PC-9 (cell line): Measurements from ENCODE around the gene SPATS2.
"Not testable (repeated sequence)": the region's sequence is repeated elsewhere in the genome, so short reads cannot be mapped to it uniquely, and the experiment has no call there.

Source experiments
- CTCF ChIP-seq: fragments of 200-600 bp; sonication (generic); conservative IDR thresholded peaks from 2 replicates; pipeline ENCODE4 v1.6.1; 2017; ENCODE audit warnings: mixed run types, antibody characterized with exemption, mild to moderate bottlenecking, moderate library complexity
- EZH2 ChIP-seq: fragments of 200-600 bp; sonication (generic); IDR thresholded peaks from 2 replicates; pipeline ENCODE4 v1.8.0; 2017; ENCODE audit warnings: antibody characterized with exemption, low read depth

GRCh38 chr12:49534122-49534521 is 166.9 kb downstream of the SPATS2 start:
- TF ChIP-seq CTCF, EZH2: not testable (repeated sequence)
